T-helper 2 cell (primary cell): ENCODE data around the gene INAFM2.
A peak's percentile ranks its signal among the peaks of the same experiment; 100 is the strongest.

Source experiments
- DNase-seq, 5 experiments: peaks; one replicate each; pipeline versions ENCODE4 v3.0.0 to v3.0.0-alpha.2; 2012 to 2022
- total RNA-seq, 2 donors: gene quantifications; one replicate each; lab custom pipeline; 2026; lab: John Stamatoyannopoulos, UW

INAFM2 gene
- 5.0 to 7.2 reads per million in 2 donors for total RNA-seq

DNA sequence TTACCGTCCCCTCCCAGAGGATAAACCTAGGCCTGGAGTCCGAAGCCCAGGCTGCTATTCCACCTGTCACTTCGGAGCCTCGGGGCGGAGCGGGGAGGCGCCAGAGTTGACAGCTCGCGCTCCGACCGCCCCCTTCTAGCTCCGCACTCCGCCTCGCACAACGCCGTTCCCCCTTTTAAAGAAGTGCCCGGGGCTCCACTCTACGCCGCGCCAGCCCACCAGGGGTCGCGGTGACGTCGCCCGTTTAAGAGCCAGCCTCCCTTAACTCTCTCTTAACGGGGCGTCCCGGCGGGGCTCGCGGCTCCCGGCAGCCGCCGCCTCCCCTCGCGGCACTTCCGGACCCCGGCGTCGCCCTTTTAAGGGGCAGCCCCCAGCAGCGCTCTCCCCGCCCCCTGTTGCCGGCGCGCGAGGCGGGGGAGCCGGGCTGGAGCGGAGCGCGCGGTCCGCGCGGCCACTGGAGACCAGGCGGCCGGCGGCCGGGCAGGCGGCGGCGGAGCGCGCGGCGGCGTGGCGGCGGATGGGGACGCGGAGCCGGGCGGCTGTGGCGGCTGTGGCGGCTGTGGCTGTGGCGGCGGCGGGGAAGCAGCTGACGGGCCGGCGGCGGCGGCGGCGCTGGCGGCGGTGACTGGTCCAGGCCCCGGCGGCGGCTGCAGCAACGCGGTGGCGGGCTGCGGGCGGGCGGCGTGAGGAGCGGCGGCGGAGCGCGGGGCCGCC lies at the start of gene INAFM2:
TSS of gene INAFM2 (plus strand) at position 454 of the 714 bp plus-strand sequence. CDS start 364 bp downstream, outside the sequence.
- peak; percentile 80 to 94 (median 85) for DNase-seq

DNA sequence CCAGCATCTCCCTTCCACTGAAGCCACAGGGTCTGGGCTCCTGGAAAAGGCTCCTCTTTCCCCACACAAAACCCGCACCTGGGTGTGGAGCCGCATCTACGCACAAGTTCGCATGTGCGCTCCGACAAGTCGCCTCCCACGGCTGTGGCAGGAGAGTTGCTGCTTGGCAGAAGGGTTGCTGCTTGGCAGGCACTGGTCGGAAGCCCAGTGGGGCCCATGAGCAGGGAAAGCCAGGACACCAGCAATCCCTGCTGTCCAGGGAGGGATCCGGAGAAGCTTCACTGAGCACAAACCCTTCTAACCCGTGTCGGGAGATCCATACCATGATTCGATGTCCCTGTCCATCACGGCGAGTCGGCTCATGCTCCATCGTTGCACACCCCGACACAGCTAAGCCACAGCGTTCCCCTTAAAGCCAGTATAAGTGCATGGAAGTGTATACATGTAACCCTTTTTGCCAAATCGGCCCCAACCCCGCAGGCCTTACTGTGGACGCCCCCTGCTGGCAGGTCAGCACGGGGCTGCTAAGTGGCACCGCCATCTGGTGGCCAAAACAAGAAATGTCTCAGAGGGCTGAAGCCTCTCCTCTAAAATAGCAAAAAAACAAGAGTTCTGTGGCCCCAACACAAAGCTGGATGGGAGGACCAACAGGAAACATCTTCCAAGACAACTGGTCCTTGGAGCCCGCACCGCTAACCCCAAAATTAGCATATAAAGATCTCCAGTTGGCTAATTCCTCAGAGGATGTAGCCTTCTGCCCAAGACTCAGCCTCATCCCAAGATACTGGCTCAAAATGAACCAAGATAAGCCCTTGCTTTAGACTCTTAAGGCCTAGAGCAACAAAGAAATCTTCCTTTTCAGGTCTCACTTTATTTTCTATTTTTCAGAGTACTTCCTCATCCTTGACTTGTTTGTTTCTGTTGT lies 48.9 kb upstream of the INAFM2 start:
- peak; percentile 72 to 84 (median 81) for DNase-seq

DNA sequence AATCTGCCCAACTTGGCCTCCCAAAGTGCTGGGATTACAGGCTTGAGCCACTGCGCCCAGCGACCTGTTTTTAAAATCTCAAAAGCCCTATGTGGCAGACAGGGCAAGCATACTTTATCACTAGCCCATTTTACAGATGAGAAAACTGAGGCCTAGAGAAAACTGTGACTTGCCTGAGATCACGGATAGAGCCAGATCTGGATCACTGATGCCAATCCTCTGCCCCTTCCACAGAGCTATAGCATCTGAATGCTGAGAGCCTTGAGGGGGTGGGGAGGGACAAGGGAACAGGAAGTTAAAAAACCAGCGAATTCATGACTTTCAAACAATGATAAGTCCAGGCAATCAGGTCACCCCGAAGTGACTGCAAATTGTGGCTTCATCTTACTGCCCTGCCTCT lies 48.0 kb upstream of the INAFM2 start:
- no peak for DNase-seq

DNA sequence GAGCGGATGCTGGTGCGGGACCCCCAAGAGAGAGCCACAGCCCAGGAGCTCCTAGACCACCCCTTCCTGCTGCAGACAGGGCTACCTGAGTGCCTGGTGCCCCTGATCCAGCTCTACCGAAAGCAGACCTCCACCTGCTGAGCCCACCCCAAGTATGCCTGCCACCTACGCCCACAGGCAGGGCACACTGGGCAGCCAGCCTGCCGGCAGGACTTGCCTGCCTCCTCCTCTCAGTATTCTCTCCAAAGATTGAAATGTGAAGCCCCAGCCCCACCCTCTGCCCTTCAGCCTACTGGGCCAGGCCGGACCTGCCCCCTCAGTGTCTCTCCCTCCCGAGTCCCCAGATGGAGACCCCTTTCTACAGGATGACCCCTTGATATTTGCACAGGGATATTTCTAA lies 47.5 kb upstream of the INAFM2 start:
- DNase-seq, result no peak

DNA sequence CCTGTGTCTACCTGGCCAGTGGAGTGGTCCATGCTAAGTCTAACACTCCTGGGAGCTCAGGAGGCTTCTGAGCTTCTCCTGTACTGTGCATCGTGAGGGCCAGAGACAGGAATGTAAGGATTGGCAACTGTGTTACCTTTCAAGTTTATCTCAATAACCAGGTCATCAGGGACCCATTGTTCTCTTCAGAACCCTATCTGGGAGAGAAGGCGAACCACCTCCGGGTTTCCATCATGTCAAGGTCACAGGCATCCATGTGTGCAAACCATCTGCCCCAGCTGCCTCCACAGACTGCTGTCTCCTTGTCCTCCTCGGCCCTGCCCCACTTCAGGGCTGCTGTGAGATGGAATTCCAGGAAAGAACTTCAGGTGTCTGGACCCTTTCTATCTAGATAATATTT lies 46.6 kb upstream of the INAFM2 start:
- DNase-seq, result no peak

DNA sequence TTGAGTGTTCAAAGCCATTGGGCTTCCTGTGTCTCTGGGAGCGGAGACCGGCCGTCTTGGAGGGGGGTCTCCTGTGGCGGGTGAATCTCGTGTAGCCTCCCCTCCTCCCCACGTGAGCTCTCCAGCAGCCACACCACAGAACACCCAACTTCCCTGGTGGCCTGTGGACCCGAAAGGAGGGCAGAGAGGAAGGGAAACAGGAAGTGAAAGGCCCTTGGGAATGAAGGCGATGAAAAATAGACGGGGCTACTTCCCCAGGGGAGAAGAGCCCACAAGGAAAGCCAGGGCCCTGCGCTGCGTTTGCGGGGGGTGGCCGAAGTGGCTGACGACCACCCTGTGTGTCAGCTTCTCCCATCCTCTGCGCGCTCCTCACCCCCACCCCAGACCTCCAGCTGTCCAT lies 46.0 kb upstream of the INAFM2 start:
- DNase-seq, result no peak

DNA sequence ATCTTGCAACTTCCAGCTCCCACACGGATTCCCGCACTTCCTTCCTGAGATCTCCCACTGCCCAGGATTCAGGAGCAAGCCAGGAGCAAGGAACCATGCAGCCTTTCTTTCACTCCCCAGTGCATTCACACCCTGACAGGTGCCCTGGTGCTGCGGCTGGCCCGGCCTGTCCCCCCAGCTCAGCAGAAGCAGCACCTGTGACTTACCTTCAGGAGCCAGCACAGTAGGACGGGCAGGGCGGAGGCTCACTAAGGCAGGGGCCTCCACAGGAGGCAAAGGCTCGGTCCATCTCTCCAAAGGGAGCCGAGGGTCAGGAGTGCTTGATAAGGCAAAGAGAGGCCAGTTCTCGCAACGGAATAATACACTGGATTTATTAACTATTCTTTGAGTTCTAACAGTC lies 45.5 kb upstream of the INAFM2 start:
- DNase-seq, result no peak

DNA sequence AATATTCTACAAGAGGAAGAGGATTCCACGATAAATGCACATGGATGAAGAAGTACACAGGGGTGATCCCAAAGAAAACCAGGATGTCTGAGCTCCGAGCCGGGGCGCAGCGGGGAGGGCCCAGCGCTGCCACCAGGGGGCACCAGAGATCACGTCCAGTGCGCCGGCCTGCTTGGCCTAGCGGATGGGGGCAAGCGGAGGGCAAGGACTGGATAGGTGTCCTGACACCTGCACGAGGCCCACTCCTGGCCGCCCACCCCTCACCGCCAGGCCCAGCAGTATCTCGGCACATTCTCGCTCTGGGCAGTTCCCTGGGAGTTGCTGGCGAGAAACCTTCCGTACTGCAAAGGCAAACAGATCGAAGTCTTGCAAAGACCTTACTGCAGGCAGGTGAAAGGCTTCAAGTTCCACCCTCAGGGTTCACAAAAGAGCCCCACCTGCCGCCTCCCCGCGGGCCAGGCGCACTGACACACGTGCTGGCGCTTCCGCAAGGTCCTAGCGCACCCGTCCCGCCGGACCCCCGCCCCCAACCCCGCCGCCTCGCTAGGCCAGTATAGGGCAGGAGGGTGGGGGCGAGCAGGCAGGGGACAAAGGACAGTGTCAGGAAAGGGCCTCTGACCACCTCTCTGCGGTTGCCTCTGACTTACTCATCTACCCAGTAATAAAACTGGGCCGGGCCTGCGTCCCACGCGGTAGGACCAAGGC lies 43.9 kb upstream of the INAFM2 start:
- DNase-seq, result peak; percentile 28 to 61 (median 56)

DNA sequence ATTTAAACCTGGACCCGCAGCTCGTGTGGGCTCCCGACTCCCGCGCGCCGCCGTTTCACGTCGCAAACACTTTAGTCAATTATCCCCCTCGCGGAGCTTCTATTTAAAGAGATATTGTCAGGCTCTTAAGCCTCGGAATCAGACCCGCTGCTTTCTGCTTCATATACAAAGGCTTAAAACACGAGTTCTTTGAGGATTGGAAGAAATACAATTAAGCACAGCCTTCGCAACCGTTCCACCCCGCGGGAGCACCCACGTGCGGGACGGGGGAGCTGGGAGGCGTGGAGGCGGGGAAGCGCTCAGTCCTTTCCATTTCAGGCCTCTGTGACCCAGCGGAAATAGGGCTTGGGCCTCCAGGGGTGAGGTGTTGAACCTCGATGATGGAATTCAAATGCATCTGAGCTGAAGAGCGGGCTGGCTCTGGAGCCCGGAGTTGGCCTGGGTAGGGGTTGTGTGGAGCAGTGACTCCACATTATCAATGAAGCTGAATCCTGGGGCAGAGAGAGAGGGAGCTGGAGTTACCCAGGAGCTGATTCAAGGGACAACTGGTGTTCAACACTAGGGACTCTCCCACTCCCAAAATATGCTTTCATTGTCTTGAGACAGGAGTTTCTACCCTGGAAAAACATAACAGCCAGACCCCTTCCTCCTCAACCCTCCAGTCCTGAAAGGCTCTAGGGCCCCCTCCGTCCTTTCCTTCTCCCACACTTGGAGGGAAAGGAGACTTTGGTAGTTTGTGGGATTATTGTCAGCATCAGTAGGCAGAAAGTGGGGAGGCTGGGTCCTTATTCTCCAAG lies 43.0 kb upstream of the INAFM2 start:
- no peak for DNase-seq

DNA sequence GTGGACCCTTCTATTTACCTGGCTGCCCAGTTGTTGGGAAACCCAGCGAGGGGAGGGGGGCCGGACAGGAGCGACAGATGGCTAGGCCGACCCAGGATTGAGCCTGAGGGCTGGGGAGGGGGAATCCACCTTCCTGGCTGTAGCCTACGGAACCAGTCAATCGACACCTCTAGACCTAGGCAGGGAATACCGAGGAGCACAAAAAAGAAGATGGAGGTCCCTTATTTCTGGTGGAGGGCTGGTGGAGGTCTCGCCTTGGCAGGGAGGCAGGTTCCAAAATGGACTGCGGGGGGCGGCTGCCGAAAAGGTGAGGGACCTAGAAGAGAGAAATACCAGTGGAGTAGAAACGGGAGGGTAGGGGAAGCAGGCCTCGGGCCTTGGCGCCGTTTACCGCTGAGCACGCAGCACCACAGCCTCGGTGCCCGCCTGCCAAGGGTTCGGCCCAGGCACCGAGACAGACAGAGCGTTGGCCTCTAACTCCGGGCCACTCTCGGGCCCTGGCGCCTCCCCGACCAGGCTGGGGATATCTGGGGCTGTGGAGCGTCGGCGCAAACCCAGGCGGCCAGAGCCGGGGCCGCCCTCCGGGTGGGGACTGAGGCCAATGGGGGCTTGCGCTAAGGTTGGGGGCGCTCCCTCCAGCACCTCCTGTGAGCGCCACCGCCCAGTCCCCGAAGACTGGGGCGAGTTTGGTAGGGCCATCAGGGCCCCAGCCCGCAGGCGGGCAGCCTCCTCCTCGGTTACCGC lies 42.3 kb upstream of the INAFM2 start:
- no peak for DNase-seq

DNA sequence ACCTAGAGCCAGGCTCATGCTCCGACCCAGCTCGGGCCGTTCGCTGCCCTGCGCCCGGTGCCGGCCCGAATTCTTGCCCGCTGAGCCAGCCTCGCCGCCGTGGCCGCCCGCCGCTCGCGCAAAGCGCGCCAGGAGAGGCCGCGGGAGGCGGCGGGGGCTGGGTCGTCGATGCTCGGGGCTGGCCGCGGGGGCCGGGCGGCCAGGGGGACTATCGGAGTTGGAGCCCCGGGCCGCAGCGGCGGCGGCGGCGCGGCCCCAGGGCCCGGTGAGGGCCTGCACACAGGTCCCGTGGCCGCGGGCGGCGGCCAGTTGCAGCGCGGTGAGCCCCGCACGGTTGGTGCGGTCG lies 41.7 kb upstream of the INAFM2 start:
- no peak for DNase-seq

DNA sequence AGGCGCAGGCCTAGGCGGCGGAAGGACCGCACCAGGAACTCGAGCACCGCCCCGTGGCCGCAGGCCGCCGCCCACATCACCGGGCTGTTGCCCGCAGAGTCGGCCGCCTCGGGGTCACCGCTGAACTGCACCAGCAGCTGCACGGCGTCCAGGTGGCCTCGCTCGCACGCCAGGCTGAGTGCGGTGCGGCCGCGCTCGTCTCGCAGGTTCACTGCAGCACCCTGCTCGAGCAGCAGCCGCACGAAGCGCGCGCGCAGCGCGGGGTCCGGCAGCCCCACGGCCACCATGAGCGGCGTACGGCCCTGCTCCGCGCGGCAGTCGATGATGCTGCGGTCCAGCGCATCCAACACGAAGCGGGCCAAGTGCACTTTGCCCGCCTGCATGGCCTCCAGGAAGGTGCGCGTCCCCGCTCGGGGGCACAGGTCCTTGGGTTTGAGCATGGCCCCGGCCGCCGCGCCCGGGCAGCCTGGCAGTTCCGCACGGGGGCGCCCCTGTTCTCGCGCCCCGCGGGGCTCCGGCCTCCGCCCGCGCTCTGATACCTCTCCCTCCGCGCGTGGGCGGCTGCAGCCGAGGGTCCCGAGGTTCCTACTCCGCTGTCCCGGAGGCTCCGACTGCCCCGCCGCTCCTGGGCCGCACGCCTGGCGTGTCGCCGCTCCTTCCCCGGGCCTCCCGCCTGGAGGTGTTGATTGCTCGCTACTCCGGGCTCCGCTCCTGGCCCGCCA lies 41.2 kb upstream of the INAFM2 start:
- peak; percentile 14 to 65 (median 34) for DNase-seq

DNA sequence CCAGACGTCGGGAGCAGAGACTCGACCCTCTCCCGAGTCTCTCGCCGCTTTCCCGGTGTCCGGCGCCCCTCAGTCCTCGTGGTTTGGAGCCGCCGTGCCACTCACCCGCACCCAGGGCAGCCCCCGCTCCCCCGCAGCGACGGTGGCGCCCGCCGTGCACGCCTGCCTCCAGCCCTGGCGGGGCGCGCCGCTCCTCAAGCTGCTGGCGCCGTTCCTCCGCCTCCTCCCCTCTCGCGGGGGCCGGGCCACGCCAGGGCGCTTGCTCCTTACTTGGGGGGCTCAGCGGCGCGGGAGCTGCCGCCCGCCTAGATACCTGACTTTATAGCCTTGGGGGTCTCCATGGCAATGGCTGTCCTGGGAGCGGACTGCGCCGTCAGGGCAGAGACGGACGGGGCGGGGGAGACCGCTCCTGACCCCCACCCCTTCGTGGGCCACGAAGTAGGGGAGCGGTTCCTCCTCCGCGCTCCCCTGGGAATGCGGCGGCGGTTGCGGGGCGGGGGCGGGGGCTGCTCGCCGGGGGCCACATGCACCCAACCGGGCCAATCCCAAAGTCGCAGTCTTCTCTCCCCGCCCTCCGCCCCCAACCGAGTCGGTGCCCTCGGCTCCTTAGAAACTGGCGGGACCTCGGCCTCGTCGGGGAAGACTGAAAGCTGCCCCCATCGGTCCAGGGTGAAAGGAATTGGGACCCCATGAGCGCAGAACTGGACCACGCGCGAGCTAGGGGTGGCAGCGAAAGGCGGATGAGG lies 40.5 kb upstream of the INAFM2 start, which contains the start of gene ANKRD63:
TSS of gene ANKRD63 (minus strand) at position 196 of the 746 bp plus-strand sequence. CDS start 478 bp downstream, outside the sequence.
- peak in 4 of 5 experiments; percentile 13 to 51 (median 20) for DNase-seq

DNA sequence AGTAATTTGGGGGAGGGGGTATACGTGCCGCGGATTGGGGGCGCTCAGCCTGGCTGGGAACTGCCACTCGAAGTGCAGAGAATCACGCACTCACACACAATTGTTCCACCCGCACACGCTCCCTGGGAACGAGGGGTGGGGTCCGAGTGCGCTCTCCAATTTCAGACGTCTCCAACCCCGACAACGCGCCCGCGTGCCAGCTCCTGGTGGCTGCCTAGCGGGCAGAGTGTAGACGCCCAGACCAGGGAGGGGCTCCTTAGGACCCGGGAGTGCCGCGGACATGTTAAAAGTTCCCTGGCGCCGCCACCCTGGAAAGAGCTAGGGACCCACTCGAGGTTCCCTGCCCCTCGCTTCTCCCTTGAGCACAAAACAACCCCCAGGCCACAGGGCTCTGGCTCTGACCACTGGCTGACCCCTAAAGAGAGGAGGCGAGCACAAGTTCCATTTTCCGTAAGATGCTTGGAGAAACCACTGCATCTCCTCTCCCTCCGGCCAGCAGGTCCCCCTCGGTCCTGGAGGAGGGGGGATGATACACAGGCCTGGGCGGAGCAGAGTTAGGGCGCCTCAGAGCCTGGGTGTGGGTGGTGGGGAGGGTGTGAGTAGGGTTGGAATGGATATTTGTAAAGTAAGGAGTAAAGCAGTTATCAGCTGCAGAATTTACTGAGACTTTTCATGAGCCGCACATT lies 39.7 kb upstream of the INAFM2 start:
- no peak for DNase-seq

DNA sequence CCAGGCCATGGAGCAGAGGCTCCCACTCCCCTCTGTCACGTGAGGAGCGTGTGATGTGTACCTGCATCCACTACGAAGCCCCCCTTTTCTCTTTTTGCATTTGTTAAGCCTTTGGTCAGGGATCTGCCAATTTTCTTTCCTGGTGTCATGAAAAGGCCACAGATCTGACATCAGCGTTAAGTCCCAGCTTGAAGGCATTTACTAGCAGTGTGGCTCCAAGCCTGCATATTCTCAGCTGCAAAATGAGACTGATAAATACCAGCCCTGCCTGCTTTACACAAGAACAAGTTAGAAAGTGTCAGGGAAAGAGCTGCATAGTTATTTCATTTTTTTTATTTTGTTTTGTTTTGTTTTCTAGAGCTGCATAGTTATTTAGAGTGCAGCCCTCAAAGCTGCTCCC lies 38.3 kb upstream of the INAFM2 start:
- no peak for DNase-seq

DNA sequence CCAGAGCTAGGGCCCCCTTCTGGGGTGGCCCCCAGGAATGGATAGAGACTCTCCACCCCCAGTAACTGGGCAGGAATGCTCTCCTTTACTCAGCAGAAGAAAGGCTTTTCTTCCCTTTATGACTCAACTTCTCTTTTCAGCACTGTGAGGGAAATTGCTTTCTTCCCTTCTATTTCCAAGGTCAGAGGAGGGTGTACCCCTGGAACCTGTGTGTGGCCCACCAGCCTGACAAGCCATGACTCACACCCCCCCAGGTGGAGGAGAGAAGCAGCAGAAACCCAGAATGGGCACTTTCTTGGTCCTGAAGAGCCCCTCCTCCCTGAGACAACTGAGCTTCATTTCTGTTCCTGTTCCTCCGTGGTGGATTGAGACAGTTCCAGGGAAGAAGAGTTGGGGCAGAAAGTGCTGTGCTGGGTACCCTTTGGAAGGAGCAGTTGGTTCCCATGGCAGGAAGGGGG lies 37.9 kb upstream of the INAFM2 start:
- DNase-seq, result no peak

DNA sequence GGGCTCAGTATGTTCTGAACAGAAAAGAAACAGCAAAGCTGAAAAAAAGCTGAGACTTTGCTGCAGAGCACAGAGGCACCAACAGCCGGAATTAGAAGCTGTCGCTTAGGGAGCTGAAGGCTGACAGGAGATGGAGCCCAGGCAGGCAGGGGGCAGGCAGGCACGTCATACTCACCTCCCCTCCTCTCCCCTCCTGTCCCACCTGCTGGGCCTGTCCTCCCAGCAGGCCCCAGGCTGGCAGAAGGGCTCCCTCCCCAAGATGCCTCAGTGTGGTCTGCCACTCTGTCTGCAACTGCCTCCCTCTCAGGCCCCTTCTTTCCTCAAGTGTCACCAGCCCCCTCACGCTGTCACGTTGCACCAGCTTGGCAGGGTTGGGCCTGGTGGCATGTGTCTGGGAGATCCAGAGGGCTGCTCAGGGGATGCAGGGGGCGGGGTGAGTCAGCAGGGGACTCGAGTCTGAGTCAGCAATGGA lies 37.4 kb upstream of the INAFM2 start:
- no peak for DNase-seq

DNA sequence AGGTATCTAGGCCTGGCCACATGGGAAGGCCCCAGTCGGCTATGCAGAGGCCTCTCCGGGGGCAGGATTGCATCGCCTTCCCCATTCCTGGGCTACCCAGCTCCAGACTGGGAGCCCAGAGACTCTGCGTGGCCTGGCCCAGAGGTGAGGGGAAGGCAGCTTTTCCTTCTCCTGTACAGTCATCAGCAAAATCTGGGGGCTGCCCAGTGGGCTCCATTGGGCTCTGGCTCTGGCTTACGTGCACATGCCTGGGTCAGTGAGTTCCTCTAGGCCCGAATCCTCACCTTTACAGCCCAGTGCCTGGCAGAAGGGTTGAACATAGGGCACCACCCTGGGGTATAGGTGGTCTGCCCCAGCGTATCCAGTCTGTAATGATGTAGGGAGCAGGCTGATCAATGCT lies 36.7 kb upstream of the INAFM2 start:
- DNase-seq, result no peak

DNA sequence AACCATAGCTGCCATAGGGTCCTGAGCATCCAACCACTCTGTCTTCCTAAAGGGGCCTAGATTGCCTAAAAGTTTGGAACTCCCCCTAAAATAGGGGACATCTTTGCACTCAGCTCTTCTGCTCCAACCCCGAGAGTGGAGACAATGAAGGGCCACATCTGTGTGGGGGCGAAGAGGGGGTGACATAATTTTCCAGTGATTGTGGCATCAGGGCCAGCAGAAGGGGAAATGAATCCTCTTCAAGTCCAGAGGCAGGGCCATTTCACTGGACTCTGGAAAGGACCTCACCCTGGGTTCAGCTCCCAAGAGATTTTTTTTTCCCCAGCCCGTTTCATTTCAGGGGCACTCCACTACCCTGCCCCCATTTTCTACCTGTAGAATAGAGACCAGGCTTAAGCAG lies 36.0 kb upstream of the INAFM2 start:
- no peak for DNase-seq
